ENCODE measurements around the gene PRSS2.

DNA sequence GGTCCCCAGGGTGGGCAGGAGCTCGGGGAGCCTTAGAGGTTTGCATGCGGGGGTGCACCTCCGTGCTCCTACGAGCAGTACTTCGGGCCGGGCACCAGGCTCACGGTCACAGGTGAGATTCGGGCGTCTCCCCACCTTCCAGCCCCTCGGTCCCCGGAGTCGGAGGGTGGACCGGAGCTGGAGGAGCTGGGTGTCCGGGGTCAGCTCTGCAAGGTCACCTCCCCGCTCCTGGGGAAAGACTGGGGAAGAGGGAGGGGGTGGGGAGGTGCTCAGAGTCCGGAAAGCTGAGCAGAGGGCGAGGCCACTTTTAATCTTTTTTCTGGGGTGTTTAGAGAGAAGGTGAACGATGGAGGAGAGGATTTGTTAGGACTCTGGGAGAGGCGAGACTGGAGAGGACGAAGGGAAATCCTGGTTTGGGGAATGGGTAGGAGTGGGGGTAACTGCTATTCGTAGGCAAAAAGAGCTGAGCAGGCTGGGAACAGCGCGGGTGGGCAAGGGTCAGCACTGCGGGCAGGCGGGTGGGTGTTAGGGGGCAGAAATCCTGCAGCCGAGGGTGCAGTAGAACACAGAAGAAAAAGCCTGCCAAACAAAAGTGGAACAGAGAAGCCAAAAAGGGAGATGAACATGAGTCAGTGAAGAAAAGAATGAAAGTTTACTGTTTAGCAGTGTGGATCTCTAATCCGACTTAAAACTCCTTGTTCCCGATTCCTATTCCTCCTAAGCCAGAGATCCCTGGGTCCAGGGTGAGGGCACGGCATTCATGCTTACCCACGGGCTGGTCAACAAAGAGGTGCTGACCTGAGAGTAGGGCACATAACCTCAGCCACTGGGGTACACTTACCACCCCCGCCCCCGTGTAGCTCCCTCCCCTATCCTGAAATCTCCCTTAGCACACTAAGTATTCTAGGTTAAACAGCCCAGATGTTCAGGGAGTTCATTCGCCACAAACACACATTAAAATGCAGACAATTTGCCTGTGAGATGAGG lies 26.9 kb downstream of the PRSS2 start:
- no peak for TF ChIP-seq POLR2A (IDR thresholded peaks at IDR 0.05)
- TF ChIP-seq, protein P1, sequence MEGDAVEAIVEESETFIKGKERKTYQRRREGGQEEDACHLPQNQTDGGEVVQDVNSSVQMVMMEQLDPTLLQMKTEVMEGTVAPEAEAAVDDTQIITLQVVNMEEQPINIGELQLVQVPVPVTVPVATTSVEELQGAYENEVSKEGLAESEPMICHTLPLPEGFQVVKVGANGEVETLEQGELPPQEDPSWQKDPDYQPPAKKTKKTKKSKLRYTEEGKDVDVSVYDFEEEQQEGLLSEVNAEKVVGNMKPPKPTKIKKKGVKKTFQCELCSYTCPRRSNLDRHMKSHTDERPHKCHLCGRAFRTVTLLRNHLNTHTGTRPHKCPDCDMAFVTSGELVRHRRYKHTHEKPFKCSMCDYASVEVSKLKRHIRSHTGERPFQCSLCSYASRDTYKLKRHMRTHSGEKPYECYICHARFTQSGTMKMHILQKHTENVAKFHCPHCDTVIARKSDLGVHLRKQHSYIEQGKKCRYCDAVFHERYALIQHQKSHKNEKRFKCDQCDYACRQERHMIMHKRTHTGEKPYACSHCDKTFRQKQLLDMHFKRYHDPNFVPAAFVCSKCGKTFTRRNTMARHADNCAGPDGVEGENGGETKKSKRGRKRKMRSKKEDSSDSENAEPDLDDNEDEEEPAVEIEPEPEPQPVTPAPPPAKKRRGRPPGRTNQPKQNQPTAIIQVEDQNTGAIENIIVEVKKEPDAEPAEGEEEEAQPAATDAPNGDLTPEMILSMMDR (IDR thresholded peaks at IDR 0.05) = no peak

All from uterus (tissue), 2 donors.